ENCODE data around the gene KCNAB3.

KCNAB3 gene

GRCh38 chr17:7935859-7936258, 6.2 kb upstream of the KCNAB3 start:
- DNase-seq: no peak

GRCh38 chr17:7932949-7933348, 3.3 kb upstream of the KCNAB3 start:
- peak; percentile 45 for DNase-seq

- DNase-seq: peak; percentile 38
These were observed 2.8 kb upstream of the KCNAB3 start for GRCh38 chr17:7932483-7932891.

GRCh38 chr17:7931709-7932482, 2.2 kb upstream of the KCNAB3 start, which contains the start of the genes CNTROB and TRAPPC1:
Gene CNTROB (plus strand): TSS chr17:7932206. CDS start chr17:7933080, 874 bp downstream.
Gene TRAPPC1 (minus strand): TSS chr17:7931946. CDS start chr17:7931829, 117 bp downstream.
- DNase-seq: peak; percentile 100

DNA sequence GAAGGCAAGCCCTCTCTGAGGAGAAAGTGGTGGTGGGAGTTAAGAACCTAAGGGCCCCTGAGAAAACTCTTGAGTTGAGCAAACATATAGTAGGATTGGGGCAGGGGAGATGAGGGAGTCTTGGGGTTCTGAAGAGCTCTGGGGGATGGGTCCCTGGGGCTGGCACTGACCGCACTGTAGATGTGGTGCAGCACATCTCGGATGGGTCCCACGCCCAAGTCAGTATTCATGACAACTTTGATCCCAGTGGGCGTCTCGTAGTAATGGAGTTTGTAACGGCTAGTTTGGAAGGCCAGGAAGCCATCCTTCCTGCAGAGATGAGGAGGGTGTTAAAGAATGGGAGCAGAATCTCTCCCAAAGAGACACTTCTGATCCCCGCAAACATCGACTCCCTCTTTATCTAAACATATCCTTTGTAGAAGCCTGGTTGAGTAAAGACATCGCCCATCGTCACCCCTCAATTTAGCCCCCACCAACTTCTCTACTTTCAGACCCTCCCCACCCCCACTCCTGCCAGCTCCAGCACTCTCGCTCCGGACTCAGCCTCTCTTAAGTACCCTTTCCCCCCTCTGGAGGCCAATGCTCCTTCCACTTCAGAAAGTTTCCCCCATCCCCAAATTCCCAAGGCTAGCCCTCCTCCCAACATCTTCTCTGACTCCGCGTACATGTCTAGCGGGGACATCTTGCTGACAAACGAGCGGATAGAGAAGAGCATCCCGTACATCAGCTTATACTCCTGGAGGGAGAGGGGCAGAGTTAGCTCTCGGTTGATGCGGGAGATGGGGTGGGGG, 1.4 kb upstream of the KCNAB3 start:
- DNase-seq: no peak

DNA sequence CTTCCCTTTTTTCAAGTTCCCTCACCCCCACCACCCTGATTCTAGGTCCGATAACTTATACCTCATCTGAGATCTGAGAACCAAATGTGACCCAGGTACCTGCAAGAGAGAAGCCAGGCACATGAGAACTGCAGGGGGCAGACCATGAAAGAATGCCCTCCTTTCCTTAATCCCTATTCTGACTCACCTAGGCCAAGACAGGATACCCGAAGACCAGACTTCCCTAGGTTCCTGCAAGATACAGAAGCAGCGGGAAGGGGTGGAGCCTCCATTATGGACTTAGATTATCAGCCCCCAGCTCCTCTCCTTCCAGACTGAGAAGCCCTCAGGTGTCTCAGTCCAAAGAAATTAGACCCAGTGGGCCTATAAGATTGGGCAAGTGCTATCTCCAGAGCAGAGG, 2.1 kb downstream of the KCNAB3 start:
- DNase-seq: no peak

DNA sequence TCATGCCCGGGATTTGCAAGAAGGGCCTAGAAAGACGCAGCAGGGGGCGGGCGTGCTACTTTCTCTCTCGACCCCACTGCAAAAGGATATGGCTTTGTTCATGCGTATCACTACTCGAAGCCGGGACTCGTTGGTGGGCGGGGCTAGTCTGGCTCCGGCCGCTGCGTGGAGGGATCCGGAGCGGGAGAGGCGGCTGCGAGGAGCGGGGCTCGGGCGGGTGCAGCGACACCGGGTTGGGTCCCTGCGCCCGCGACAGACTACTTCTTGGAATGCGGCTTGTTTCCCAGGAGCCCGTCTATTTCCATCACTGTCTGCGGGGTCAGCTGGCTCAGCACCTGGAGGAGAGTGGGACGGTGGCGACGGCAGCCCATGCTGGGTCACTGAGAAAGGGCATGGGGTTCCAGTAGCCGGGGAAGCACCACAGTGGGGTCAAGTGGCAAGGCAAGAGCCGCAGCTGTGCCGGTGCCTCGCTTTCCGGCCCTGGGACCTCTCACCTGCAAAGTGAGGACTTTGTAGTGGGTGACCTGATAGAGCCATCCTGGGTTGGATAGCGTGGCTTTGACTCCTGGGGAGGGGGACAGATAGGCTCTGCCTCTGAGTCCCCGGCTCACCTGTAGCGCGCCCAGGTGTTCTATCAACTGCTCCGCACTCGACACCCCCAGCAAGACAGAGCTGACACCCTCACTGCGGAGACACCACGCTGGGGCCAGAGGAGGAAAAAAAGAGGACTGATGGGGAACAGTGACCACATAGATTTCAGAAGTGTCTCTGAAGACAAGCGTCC, 6.6 kb downstream of the KCNAB3 start:
- DNase-seq: peak; percentile 71

DNA sequence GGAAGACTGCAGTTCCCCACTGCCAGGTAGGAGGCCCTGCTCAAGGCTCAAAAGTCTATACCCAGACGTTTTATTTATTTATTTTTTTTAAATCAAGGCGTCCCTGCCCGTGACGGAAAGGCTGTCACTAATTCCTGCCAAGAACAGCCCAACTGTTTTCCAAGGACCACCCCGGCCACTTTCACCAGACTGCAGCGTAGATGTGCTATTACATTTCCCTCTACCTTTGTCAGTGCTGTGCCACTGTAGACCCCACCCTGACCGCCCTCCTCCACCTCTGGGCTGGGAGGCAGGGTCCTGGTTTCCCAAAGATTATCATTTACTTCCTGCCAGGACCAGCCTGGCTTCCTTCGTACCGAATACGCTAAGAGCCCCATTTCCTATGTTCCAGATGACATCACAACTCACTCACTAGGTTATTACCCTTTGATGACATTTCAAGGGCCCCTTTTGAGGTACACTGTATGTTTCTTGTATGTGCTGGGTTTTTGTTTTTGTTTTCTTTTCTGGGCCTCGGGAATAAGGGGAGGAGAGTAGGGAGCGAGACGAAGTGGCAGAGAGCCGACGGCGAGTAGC, 7.3 kb downstream of the KCNAB3 start:
- no peak for DNase-seq

DNA sequence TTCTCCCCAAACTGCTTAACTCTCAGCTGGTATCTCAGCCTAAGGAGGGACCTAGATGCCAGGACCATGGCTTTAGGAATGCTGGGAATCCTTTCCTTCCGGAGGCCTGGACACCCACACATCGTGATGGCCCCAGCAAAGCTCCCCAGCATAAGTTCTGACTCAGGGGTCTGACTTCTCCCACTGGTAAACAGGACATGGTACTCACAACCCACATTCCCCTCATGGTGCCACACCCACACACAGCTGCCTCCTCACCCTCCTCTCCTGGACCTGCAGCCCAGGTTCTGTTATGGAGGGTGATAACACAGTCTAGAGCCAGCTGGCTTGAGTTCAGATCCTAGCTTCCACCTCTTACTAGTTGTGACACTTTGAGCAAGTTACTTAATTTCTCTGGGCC, 12.8 kb downstream of the KCNAB3 start:
- no peak for DNase-seq

- DNase-seq: no peak
These were observed 13.3 kb downstream of the KCNAB3 start for GRCh38 chr17:7916385-7916682.

DNA sequence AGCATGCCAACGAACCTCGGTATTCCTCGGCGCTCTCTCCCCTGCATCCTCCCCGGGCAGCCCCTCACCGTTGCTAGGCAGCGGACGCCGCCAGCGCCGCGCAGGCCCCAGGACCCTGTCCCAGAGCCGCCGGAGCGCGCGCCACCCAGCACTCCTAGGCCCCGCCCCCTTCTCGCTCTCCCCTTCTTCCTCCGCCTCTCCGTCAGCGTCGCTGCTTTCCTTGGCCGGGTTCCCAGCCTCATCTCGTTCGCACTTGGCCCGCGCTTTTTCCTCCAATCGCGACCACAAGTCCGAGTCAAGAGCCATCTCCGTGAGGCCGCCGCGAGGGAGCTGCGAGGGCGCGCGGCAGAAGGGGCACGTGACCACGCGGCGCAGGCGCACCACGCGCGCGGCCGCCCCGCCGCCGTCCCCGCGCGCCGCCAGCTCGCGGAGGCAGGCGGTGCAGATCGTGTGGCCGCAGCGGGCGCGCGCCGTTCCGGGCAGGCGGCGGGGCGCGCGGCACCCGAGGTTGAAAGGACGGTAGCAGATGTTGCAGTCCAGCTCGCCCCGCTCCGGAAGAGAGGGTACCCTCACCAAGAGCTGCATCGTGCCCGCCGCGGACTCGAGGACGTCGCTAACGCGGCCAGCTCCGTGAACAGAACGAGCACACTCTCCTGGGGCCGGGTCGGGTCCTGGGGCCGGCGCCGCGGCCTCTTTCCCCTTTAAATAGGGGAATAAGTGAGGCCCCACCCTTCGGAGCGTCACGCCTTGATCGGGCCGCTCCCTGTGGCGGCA, 13.9 kb downstream of the KCNAB3 start, which contains the start of gene RNF227:
TSS of gene RNF227 (minus strand) at position 679 of the 774 bp plus-strand sequence. CDS start at position 585, 94 bp downstream.
- peak; percentile 89 for DNase-seq

GRCh38 chr17:7915179-7915610, 14.5 kb downstream of the KCNAB3 start:
- DNase-seq: no peak

- peak; percentile 79 for DNase-seq
These were observed 16.6 kb downstream of the KCNAB3 start for GRCh38 chr17:7912927-7913524.

- no peak for DNase-seq
These were observed 18.5 kb downstream of the KCNAB3 start for GRCh38 chr17:7911116-7911515.

DNA sequence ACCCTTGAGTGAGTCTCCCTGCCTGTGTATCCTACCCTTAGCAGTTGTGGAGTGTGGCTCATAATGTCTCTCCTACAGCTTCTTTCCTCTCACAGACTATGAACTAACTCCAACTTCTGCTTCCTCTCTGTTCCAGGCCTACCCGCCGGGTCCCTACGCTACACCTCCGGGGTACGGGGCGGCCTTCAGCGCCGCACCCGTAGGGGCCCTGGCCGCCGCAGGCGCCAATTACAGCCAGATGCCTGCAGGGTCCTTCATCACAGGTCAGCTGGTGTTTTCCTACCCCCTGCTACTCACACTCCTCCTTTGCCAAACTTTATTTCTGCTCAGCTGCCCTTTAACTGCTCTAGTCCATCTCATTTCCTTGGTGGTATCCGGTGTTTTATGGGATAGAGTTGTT, 18.9 kb downstream of the KCNAB3 start:
- DNase-seq: no peak

DNA sequence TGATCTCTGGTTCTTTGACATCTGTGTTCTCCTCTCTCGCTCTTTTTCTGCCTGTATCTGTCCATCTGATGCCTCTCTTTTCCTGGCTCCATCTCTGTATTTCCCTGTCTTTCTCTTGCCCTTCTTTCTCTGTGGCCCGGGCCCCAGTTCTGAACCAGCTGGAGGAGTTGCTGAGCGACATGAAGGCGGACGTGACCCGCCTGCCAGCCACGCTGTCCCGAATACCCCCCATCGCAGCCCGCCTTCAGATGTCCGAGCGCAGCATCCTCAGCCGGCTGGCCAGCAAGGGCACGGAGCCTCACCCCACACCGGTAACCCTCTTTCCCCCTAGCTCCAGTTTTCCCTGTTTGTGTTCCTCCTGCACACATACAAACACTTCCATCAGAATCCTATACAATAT, 19.4 kb downstream of the KCNAB3 start:
- no peak for DNase-seq

GRCh38 chr17:7909089-7909488, 20.6 kb downstream of the KCNAB3 start:
- no peak for DNase-seq

DNA sequence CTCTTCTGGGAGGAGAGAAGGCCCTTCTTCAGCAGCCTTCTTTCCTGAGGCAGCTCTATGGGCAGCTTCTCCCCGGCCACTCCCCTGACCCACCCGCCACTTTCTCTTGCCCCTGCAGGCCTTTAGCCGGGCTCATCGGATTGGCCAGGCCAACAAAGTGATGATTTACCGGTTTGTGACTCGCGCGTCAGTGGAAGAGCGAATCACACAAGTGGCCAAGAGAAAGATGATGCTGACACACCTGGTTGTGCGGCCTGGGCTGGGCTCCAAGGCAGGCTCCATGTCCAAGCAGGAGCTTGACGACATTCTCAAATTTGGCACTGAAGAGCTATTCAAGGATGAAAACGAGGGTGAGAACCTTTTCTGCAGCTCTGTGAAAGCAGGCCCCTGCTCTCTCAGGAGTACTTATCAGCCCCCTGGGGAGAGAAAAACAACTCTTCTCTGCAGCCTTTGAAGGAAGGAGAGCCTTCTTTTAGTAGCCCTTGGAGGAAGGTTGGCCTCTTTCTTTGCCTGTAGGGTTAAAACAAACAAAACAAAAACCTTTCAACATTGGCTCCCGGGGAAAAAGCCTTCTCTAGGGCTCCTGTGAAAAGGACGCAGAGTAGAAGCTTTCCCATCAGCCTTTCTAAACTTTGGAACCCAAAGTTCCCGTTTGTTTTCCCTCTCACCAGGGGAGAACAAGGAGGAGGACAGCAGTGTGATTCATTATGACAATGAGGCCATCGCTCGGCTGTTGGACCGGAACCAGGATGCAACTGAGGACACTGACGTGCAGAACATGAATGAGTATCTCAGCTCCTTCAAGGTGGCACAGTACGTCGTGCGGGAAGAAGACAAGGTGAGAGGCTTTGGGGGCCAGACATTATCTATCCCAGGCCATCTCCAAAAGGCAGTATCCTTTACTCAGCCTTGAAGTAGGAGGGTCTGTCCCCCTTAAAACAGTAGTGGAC, 26.2 kb downstream of the KCNAB3 start:
- no peak for DNase-seq

DNA sequence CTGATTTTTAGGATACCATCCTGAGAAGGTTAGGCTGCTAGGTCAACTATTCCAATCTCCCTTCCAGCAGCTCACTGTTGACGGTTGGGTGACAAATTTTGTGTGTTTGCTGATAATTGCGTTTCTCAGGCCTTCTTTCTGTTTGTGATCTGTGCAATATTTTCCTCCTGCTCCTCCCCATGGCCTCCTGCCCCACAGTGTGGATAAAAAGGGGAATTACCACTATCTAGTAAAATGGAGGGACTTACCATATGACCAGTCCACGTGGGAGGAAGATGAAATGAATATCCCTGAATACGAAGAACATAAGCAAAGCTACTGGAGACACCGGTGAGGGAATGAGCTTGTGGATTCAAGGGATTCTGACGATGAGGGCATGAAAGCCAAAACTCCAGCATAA, 31.9 kb downstream of the KCNAB3 start:
- DNase-seq: no peak

DNA sequence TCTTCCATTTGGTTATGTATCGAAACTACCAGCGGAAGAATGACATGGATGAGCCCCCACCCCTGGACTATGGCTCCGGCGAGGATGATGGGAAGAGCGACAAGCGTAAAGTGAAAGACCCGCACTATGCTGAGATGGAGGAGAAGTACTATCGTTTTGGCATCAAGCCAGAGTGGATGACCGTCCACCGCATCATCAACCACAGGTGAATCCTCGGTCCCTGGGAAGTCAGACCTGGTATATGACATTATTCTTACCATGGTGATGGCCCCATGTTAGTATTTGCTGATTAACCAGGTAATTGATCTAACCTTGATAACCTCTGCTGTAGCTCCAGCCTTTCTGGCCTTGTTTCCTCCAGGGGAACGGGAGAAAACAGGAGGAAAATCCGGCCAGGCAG, 32.6 kb downstream of the KCNAB3 start:
- no peak for DNase-seq
